Activated naive CD8-positive, alpha-beta T cell treated with anti-CD3 and anti-CD28 coated beads, Interleukin-2, amount 50 U/mL, for 16 hours (primary cell): Measurements from ENCODE around the gene ACVRL1.

Source experiments
- DNase-seq: peaks from one replicate; pipeline ENCODE4 v3.0.0-alpha.2; 2020; ENCODE audit warnings: low read depth, low spot score

ACVRL1 gene

DNA sequence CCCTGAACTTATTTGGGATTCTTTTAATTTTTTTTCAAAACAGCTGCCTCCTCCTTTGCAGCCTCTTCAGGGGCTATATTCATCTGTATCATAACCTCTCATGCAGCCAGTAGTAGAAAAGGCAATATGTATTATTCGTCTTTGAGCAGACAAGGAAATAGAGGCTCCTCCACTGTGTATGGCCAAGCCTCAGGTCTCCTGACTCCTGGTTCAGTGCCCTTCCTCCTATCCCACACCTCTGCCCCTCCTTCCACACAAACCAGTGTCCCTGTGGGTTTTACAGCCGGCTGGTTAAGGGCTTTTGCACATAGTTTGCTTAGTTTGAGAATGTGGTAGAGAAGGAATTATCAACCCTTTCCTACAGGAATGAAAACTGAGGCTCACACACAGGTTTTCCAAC, 8.8 kb upstream of the ACVRL1 start:
- no peak for DNase-seq

- no peak for DNase-seq
These were observed 8.4 kb upstream of the ACVRL1 start for GRCh38 chr12:51898937-51899336.

- no peak for DNase-seq
These were observed 6.9 kb upstream of the ACVRL1 start for GRCh38 chr12:51900323-51900889.

GRCh38 chr12:51901121-51901817, 6.0 kb upstream of the ACVRL1 start:
- no peak for DNase-seq

GRCh38 chr12:51901881-51902280, 5.4 kb upstream of the ACVRL1 start:
- no peak for DNase-seq

GRCh38 chr12:51904951-51905470, 2.3 kb upstream of the ACVRL1 start:
- no peak for DNase-seq

- no peak for DNase-seq
These were observed 1.6 kb upstream of the ACVRL1 start for GRCh38 chr12:51905471-51906429.

- no peak for DNase-seq
These were observed 748 bp upstream of the ACVRL1 start for GRCh38 chr12:51906430-51907082.

DNA sequence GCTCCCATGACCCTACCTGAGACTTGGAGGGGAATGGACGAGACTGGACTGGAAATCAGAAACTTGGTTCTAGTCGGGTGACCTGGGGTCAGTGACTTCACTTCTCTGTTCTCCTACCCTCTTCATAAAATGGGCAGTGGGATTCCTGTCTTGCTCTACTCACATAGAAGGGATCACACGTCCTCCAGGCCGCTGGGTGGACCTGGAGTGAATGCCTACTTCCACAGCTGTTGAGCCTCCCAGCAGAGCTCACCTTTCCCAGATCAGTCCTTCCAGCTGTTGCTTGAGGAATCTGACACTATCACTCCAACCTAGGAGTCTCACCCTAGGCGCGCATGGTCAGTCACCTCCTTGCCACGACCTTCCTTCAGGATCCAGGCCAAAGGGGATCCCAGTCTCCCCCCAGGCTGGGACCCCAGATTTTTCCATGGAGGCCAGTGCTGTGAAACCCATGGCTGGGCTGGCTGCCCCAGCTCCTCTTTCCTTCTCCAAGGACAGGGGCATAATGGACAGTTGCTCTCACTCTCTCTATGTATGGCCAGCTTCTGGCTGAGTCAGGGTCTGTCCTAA, 637 bp downstream of the ACVRL1 start:
- no peak for DNase-seq

DNA sequence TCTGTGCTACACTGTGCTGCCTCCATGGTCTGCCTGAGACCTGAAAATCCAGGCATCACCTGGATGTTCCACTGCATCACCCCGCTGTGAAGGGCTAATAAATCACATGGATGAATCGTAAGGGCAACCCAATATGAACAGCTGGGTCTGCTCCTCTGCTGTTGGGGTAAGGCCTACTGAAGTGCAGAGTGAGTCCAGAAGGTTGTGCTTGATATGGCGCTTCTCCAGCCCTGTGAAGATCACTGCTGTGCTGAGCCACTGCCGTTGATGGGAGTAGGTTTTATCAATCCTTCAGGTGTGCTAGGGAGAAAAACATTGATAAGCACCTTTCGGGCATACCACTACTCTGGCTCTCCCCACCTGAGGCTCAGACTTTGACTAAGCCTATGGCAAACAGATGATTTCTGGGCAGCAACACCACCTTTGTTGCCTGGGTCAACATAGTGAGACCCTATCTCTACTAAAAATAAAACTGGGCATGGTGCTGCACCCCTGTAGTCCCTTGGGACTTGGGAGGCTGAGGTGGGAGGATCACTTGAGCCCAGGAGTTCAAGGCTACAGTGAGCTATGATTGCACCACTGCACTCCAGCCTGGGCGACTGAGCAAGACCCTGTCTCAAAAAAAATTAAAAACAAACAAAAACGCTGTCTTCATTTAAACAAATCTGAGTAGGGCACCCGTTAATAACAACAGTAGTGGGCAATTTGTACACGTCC, 1.7 kb downstream of the ACVRL1 start:
- no peak for DNase-seq

DNA sequence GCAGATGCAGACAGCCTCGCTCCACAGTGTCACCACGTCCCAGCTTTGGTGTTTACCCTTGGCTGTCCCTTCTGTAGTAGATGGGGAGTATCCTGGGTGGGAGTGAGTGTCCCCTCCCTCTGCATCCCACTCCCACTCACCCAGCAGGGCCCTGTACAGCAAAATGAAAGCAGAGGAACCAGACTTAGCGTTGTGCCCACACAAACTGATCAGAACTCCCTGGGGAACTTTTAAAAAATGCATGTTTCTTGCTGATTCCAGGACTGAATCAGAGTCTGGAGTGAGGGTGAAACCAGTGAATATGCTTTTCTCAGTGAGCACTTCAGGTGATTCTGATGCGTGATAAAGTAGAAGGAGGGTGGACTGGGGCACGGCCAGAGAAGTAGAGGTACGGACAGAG, 2.9 kb downstream of the ACVRL1 start:
- no peak for DNase-seq

DNA sequence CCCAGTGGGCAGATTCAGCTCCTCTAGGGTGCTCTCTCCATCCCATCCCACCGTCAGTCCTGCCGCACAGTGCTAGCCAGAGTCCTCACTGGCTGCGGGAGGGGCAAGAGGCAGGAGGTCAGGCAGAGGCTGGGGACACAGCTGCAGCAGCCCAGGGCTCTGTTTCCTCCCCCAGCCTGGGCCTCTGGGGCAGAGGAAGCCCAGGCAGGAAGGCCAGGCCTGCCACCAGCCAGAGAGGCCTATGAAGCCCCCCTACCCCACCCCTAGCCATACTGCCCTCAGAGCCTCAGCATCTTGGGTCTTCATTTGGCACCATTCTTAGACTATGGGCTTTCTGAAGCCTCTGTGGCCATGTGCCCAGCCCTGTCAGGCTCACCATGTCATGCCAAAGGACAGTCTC, 3.4 kb downstream of the ACVRL1 start:
- DNase-seq, result no peak

- DNase-seq, result no peak
These were observed 4.0 kb downstream of the ACVRL1 start for GRCh38 chr12:51911307-51911706.

DNA sequence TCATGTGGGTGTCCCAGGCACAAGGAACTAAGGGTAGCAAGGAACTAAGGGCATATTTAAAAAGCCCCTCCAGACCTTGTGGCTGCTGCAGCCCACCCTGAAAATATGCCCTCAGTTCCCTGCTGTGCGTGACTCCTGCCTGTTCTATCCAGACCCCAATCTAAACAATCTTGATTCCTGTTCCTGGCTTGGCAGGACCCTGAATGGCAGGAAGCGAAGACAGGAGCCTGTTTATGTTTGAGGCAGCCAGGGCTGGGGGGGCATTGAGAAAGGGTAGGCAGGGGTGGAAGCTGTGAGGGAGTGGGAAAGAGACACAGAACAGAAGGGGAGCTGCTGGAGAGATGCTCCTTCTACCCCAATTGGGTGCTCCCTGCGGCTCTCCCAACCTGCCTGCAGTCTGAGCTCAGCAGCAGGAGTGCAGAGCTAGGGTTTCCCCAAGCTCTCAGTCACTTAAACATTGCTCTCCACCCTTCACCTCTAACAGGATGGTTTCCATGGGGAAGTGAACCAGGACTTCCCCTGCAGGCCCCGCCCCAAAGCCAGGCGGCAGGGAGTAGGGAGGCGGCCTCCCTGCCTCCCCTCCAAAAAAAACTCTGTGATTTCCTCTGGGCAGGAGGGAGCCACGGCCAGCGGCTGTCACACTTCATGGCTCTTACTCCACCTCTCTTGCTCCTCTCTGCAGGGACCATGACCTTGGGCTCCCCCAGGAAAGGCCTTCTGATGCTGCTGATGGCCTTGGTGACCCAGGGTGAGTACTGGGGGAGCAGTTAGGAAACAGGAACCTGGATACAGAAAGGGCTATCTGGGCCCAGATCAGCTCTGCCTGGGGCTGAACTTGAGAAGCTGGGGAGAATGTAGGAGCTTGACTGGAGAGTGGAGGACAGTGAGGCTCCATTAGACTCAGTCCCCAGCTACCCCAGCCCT, 4.7 kb downstream of the ACVRL1 start:
- DNase-seq, result no peak

DNA sequence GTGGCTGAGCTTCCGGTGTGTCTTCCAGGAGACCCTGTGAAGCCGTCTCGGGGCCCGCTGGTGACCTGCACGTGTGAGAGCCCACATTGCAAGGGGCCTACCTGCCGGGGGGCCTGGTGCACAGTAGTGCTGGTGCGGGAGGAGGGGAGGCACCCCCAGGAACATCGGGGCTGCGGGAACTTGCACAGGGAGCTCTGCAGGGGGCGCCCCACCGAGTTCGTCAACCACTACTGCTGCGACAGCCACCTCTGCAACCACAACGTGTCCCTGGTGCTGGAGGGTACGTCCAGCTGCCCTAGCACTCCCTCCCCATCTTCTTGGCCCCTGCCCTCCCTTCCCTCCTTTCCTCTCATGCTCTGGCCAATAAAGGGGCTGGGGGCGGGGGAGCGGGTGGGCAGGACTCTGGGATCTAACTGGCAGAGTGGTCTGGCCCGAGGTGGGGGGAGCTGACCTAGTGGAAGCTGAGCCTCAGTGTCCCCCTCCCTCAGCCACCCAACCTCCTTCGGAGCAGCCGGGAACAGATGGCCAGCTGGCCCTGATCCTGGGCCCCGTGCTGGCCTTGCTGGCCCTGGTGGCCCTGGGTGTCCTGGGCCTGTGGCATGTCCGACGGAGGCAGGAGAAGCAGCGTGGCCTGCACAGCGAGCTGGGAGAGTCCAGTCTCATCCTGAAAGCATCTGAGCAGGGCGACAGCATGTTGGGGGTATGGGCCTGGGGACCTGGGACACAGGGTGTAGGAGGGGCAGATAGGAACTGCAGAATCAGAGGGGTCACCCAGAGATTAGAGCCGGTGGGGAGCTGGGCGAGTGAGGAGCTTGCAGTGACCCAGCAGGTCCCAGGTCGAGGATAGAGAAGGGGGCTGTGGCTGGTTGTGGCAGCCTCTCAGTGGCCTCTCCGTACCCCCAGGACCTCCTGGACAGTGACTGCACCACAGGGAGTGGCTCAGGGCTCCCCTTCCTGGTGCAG, 6.0 kb downstream of the ACVRL1 start:
- no peak for DNase-seq

DNA sequence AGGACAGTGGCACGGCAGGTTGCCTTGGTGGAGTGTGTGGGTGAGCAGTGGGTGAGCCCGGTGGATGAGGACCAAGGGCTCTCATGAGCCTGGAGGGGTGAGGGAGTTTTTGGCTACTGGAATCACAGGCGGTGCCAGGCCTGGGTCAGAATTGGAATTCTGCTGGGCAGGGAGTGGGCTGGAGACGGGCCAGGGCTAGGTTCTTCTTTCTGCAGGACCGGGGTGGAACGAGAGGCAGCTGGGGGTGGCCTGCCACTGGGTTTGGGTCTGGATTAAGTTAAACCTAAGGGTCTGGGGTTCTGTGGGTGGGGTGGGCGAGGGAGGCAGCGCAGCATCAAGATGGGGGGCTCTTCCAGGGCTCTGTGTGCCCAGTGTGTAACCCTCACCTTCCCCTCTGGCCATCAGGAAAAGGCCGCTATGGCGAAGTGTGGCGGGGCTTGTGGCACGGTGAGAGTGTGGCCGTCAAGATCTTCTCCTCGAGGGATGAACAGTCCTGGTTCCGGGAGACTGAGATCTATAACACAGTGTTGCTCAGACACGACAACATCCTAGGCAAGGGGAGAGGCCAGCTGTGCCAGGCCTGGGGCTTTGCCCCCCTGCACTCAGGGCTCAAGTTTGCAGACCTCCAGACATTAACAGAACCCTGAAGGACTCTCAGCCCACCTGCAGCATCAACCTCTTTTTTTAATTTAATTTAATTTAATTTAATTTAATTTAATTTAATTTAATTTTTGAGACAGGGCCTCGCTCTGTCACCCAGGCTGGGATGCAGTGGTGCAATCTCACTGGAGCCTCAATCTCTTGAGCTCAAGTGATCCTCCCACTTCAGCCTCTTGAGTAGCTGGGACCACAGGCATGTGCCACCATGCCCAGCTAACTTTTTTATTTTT, 7.0 kb downstream of the ACVRL1 start:
- no peak for DNase-seq

- no peak for DNase-seq
These were observed 7.8 kb downstream of the ACVRL1 start for GRCh38 chr12:51915003-51915625.
